Stomach (tissue), 9 donors: ENCODE results near the gene UGT1A5. TPM values are rescaled to one million over a fixed set of nuclear protein-coding genes. Genes with fewer than 3 reads are reported as not detected.

Source experiments
- DNase-seq, 2 donors: peaks; one replicate each; pipeline versions ENCODE4 v3.0.0 to v3.0.0-alpha.2; 2013 to 2019
- H3K27ac ChIP-seq, 5 donors: fragments of 200-600 bp in 4 of 5; sonication (generic) in 4 of 5; one replicate each; pipeline ENCODE4 v1.5.1; 2013 to 2019; ENCODE audit warnings: mild to moderate bottlenecking in 1 of 5, moderate library complexity in 1 of 5
- H3K27me3 ChIP-seq, 3 donors: fragments of 200-600 bp; sonication (generic); one replicate each; pipeline ENCODE4 v1.5.1; 2017 to 2019; ENCODE audit warnings: mixed run types in 1 of 3
- H3K36me3 ChIP-seq, 4 donors: fragments of 200-600 bp; sonication (generic); 1 replicate in 3 of 4; 2 replicates in 1 of 4; pipeline ENCODE4 v1.5.1; 2016 to 2019
- H3K4me1 ChIP-seq, 4 donors: fragments of 200-600 bp; sonication (generic); one replicate each; pipeline ENCODE4 v1.5.1; 2016 to 2019
- H3K4me3 ChIP-seq, 4 donors: fragments of 200-600 bp; sonication (generic) in 3 of 4; one replicate each; pipeline ENCODE4 v1.5.1; 2016 to 2019; ENCODE audit warnings: mild to moderate bottlenecking in 1 of 4
- H3K9me3 ChIP-seq, 4 donors: fragments of 200-600 bp; sonication (generic); one replicate each; pipeline ENCODE4 v1.5.1; 2016 to 2019
- EP300 ChIP-seq: sonication (generic); formaldehyde crosslinking; IDR thresholded peaks from one replicate; pipeline ENCODE4 v1.6.1; 2017; ENCODE audit warnings: antibody characterized with exemption
- POLR2A ChIP-seq, 4 donors: fragments of 450-650 bp; IDR thresholded peaks; one replicate each; pipeline ENCODE4 v1.6.1; 2016; ENCODE audit warnings: antibody characterized with exemption in 4 of 4, control low read depth in 2 of 4, mild to moderate bottlenecking in 1 of 4, moderate library complexity in 1 of 4
- POLR2AphosphoS5 ChIP-seq, 3 donors: sonication (generic); formaldehyde crosslinking; IDR thresholded peaks; one replicate each; pipeline ENCODE4 v1.6.1; 2016; ENCODE audit warnings: antibody characterized with exemption in 3 of 3
- WGBS, 5 donors: extraction: QIAGEN DNeasy Blood & Tissue Kit in 3 of 5; methylation state at CpG; one replicate each; pipeline versions ENCODE4 v1.1.5 to v1.1.7; 2013 to 2018; 5-methylcytosine and 5-hydroxymethylcytosine counted together
- intact Hi-C: fragments of 100-400 bp; cut with DNase I; formaldehyde crosslinking; loops from one replicate; pipeline ENCODE4 v1.15.1; 2023; ENCODE audit warnings: low total_unique reads
- polyA plus RNA-seq, 3 donors: library from polyadenylated mRNA; stranded (reverse); fragments of 200-250 nt; gene quantifications; one replicate each; pipeline ENCODE4 v1.2.3, GENCODE V29; 2013
- total RNA-seq, 5 donors: library from RNA; depleted of rRNA; stranded (reverse); fragments of >200 nt; gene quantifications; one replicate each; pipeline versions ENCODE4 v1.1.0 to v1.2.3, GENCODE V29; 2014 to 2016
- TF ChIP-seq, protein P1 (sequence below), 7 experiments: fragments of 450-650 bp in 4 of 7; fragments of 200-600 bp in 3 of 7; sonication (generic) in 3 of 7; IDR thresholded peaks; one replicate each; pipeline ENCODE4 v1.5.1; 2016 to 2019; ENCODE audit warnings: antibody characterized with exemption in 7 of 7, control low read depth in 2 of 7, mild to moderate bottlenecking in 1 of 7
- donor health status: healthy with polysubstance abuse.
- donor health status: Bipolar disorder and iron deficiency.
- donor health status: healthy.

Gene UGT1A5
- total and polyA plus RNA-seq, 8 donors = 0.37 to 13.0 (median 1.7) TPM; not detected in 5

DNA sequence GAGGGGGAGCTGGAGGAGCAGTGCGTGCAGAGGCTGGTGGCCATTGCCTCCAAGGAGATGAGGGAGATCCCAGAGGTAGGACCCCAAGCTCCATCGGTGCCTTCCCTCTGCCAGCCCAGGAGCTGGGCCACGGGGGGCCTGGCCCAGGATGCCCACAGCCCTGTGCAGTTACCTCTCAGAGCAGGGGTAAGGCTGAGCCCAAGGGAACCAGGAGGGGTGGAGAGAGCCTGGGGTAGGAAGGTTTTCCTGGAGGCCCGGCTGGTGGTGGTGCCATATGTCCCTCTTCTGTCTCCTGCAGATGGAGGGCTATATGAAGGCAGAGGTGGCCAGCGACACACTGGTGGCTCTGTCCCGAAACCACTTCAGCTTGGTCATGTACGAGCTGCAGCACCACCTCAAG is 76.8 kb downstream of the UGT1A5 start:
- WGBS, 5 donors = 92 to 97% (median 95%) methylated on average over 4 to 7 of the region's 7 CpGs
- TF ChIP-seq POLR2AphosphoS5 (IDR thresholded peaks at IDR 0.05) (no peak), POLR2A (IDR thresholded peaks at IDR 0.05) (no peak), EP300 (no peak)
- TF ChIP-seq, protein P1, sequence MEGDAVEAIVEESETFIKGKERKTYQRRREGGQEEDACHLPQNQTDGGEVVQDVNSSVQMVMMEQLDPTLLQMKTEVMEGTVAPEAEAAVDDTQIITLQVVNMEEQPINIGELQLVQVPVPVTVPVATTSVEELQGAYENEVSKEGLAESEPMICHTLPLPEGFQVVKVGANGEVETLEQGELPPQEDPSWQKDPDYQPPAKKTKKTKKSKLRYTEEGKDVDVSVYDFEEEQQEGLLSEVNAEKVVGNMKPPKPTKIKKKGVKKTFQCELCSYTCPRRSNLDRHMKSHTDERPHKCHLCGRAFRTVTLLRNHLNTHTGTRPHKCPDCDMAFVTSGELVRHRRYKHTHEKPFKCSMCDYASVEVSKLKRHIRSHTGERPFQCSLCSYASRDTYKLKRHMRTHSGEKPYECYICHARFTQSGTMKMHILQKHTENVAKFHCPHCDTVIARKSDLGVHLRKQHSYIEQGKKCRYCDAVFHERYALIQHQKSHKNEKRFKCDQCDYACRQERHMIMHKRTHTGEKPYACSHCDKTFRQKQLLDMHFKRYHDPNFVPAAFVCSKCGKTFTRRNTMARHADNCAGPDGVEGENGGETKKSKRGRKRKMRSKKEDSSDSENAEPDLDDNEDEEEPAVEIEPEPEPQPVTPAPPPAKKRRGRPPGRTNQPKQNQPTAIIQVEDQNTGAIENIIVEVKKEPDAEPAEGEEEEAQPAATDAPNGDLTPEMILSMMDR (IDR thresholded peaks at IDR 0.05) = no peak

GRCh38 chr2:233791151-233791882 is 78.6 kb downstream of the UGT1A5 start:
- intact Hi-C loops = no loop called here
- no peak overlapping the region for H3K27ac ChIP-seq
- no peaks in the 10 kb centered on the region for H3K9me3 ChIP-seq
- no peaks in the 10 kb centered on the region for H3K36me3 ChIP-seq
- TF ChIP-seq POLR2A (IDR thresholded peaks at IDR 0.05) (no peak), POLR2AphosphoS5 (IDR thresholded peaks at IDR 0.05) (no peak), EP300 (no peak)
- TF ChIP-seq, protein P1 (IDR thresholded peaks at IDR 0.05) = no peak
- WGBS, 5 donors = 77 to 88% (median 85%) methylated on average over 18 of the region's 18 CpGs
- H3K4me3 ChIP-seq = no peak overlapping the region
- peak in 1 of 2 donors; percentile 24 for DNase-seq
- no peaks in the 10 kb centered on the region for H3K27me3 ChIP-seq
- H3K4me1 ChIP-seq = no peaks in the 10 kb centered on the region

More for the DNA sequence above, 76.8 kb downstream of the UGT1A5 start:
- no peaks in the 10 kb centered on the region for H3K4me1 ChIP-seq
- intact Hi-C loops = no loop called here
- no peaks in the 10 kb centered on the region for H3K27me3 ChIP-seq
- no peak overlapping the region for H3K4me3 ChIP-seq
- peak in 1 of 2 donors; percentile 9 for DNase-seq
- no peaks in the 10 kb centered on the region for H3K9me3 ChIP-seq
- H3K36me3 ChIP-seq = no peaks in the 10 kb centered on the region
- H3K27ac ChIP-seq = no peak overlapping the region

DNA sequence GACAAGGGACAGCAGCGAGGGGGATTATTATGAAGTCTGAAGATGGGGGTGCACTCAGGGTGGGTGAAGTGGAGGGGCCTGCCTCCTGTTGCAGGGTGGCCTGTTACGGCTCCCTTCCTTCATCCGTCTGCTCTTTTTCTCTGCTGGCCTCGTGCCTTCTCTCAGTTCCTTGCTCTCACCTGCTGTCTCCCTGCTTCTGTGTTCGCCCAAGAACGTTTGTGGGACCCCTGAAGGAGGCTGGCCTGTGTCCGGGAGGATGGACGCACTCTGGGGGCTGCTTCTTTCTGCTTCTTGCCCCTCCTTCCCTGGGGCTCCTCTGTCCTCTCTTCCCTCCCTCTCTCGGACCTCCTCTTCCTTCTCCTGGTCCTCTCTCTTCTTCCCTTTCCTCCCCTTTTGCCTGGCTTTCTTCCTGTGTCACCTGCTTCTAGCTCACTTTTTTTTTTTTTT is 79.2 kb downstream of the UGT1A5 start:
- H3K4me3 ChIP-seq = no peak overlapping the region
- WGBS, 5 donors = 76 to 82% (median 81%) methylated on average over 8 to 9 of the region's 9 CpGs
- H3K27me3 ChIP-seq = no peaks in the 10 kb centered on the region
- H3K9me3 ChIP-seq = no peaks in the 10 kb centered on the region
- H3K36me3 ChIP-seq = no peaks in the 10 kb centered on the region
- H3K27ac ChIP-seq = no peak overlapping the region
- H3K4me1 ChIP-seq = no peaks in the 10 kb centered on the region
- TF ChIP-seq POLR2AphosphoS5 (IDR thresholded peaks at IDR 0.05) = no peak
- TF ChIP-seq POLR2A (IDR thresholded peaks at IDR 0.05) = no peak
- TF ChIP-seq, protein P1 (IDR thresholded peaks at IDR 0.05) = no peak
- TF ChIP-seq EP300 = no peak
- peak in 1 of 2 donors; percentile 8 for DNase-seq
- intact Hi-C loops = no loop called here

GRCh38 chr2:233792720-233793119 is 80.0 kb downstream of the UGT1A5 start:
- DNase-seq = peak in 1 of 2 donors; percentile 8
- no peaks in the 10 kb centered on the region for H3K4me1 ChIP-seq
- intact Hi-C loops = no loop called here
- no peaks in the 10 kb centered on the region for H3K27me3 ChIP-seq
- no peaks in the 10 kb centered on the region for H3K9me3 ChIP-seq
- WGBS, 5 donors = 86 to 95% (median 93%) methylated on average over 6 to 7 of the region's 7 CpGs
- H3K4me3 ChIP-seq = no peak overlapping the region
- no peaks in the 10 kb centered on the region for H3K36me3 ChIP-seq
- H3K27ac ChIP-seq = no peak overlapping the region
- TF ChIP-seq POLR2A (IDR thresholded peaks at IDR 0.05) (no peak), POLR2AphosphoS5 (IDR thresholded peaks at IDR 0.05) (no peak), EP300 (no peak)
- TF ChIP-seq, protein P1 (IDR thresholded peaks at IDR 0.05) = no peak
